ENCODE measurements around the gene SCFD2. TPM values are rescaled to one million over a fixed set of nuclear protein-coding genes. Genes with fewer than 3 reads are reported as not detected.
"Not testable (repeated sequence)": the region's sequence is repeated elsewhere in the genome, so short reads cannot be mapped to it uniquely, and the experiment has no call there.

The SCFD2 gene
- total RNA-seq, 4 donors from 2014 or later = 24.7 to 49.2 (median 33.9) TPM

- WGBS, 2 donors = 88 to 90% methylated on average over 5 of the region's 5 CpGs
- Histone ChIP-seq H3K4me1 (no peaks in the 10 kb centered on the region), H3K9me3 (no peaks in the 10 kb centered on the region), H3K27ac (no peak overlapping the region), H3K27me3 (no peaks in the 10 kb centered on the region), H3K4me3 (no peak overlapping the region), H3K36me3 (peaks cover 0 to 8% (median 0%) of the 10 kb centered on the region in 3 donors)
- TF ChIP-seq POLR2A (IDR thresholded peaks at IDR 0.05) (no peak), CTCF (IDR thresholded peaks at IDR 0.05) (no peak), EP300 (IDR thresholded peaks at IDR 0.05) (no peak)
- no peak for DNase-seq (ENCODE audit: low spot score in 2 of 2)
These were observed 91.1 kb downstream of the SCFD2 start for GRCh38 chr4:53274609-53275268.

GRCh38 chr4:53273726-53274125 is 92.1 kb downstream of the SCFD2 start:
- Histone ChIP-seq H3K36me3 (peaks cover 0 to 10% (median 0%) of the 10 kb centered on the region in 3 donors), H3K9me3 (no peaks in the 10 kb centered on the region), H3K4me3 (no peak overlapping the region), H3K27ac (no peak overlapping the region), H3K4me1 (no peaks in the 10 kb centered on the region), H3K27me3 (no peaks in the 10 kb centered on the region)
- TF ChIP-seq EP300 (IDR thresholded peaks at IDR 0.05) = no peak
- no peak for TF ChIP-seq POLR2A (IDR thresholded peaks at IDR 0.05)
- no peak for TF ChIP-seq CTCF (IDR thresholded peaks at IDR 0.05)
- no peak for DNase-seq (ENCODE audit: low spot score in 2 of 2)
- WGBS, 2 donors = 50 to 62% methylated on average over 3 of the region's 3 CpGs

GRCh38 chr4:53267026-53267425 is 98.8 kb downstream of the SCFD2 start:
- Histone ChIP-seq H3K4me3 (no peak overlapping the region), H3K27me3 (no peaks in the 10 kb centered on the region), H3K27ac (no peak overlapping the region), H3K9me3 (peaks cover 0 to 4% (median 0%) of the 10 kb centered on the region in 4 donors), H3K4me1 (no peaks in the 10 kb centered on the region), H3K36me3 (peaks cover 0 to 23% (median 0%) of the 10 kb centered on the region in 3 donors)
- DNase-seq (ENCODE audit: low spot score in 2 of 2) = no peak
- TF ChIP-seq POLR2A (IDR thresholded peaks at IDR 0.05) (no peak), EP300 (IDR thresholded peaks at IDR 0.05) (no peak), CTCF (IDR thresholded peaks at IDR 0.05) (no peak)
- 90 to 91% methylated on average over 4 of the region's 4 CpGs for WGBS, 2 donors

DNA sequence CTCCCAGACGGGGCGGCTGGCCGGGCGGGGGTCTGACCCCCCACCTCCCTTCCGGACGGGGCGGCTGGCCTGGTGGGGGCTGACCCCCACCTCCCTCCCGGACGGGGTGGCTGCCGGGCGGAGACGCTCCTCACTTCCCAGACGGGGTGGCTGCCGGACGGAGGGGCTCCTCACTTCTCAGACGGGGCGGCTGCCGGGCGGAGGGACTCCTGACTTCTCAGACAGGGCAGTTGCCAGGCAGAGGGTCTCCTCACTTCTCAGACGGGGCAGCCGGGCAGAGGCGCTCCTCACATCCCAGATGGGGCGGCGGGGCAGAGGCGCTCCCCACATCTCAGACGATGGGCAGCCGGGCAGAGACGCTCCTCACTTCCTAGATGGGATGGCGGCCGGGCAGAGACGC is 109.9 kb downstream of the SCFD2 start:
- H3K9me3 ChIP-seq = peaks cover 0 to 19% (median 0%) of the 10 kb centered on the region in 4 donors

DNA sequence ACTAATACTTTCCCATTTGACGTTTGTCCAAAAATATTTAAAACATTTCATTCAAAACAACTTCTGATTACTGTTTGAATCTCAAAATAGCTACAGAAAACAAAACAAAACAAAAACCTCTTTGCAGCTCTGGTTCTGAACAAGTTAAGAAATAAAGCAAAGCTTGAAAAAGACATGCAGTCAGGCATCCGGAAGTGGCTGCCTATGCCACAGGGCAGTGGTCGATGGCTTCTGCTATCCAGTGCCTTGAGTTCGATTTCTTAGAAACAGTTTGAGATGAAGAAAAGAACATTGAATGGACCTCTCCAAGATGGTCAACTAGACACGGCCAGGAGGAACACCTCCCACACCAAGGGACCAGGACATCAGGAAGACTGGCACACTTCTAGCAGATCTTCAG is 125.3 kb downstream of the SCFD2 start:
- Histone ChIP-seq H3K27ac (no peak overlapping the region), H3K27me3 (no peaks in the 10 kb centered on the region), H3K4me3 (no peak overlapping the region), H3K36me3 (no peaks in the 10 kb centered on the region), H3K4me1 (peaks cover 0 to 8% (median 0%) of the 10 kb centered on the region in 4 donors), H3K9me3 (peaks cover 0 to 20% (median 9%) of the 10 kb centered on the region in 4 donors)
- DNase-seq (ENCODE audit: low spot score in 2 of 2) = no peak
- no peak for TF ChIP-seq EP300 (IDR thresholded peaks at IDR 0.05)
- no peak for TF ChIP-seq CTCF (IDR thresholded peaks at IDR 0.05)
- no peak for TF ChIP-seq POLR2A (IDR thresholded peaks at IDR 0.05)
- 43 to 49% methylated on average over 5 of the region's 5 CpGs for WGBS, 2 donors

More for the DNA sequence above, 109.9 kb downstream of the SCFD2 start:
- H3K4me3 ChIP-seq; H3K36me3 ChIP-seq; H3K4me1 ChIP-seq; H3K27ac ChIP-seq; DNase-seq (ENCODE audit: low spot score in 2 of 2); H3K27me3 ChIP-seq: not testable (repeated sequence)
- 96 to 98% methylated on average over 10 to 20 of the region's 31 CpGs for WGBS, 2 donors

DNA sequence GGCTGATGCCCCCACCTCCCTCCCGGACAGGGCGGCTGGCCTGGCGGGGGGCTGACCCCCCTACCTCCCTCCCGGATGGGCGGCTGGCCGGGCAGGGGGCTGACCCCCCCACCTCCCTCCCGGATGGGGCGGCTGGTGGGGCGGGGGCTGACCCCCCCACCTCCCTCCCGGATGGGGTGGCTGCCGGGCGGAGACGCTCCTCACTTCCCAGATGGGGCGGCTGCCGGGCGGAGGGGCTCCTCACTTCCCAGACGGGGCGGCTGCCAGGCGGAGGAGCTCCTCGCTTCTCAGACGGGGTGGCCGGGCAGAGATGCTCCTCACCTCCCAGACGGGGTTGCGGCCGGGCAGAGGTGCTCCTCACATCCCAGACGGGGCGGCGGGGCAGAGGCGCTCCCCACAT is 127.5 kb downstream of the SCFD2 start:
- WGBS, 2 donors = no CpG with 5 or more reads among the region's 29 CpGs
- H3K9me3 ChIP-seq; H3K4me1 ChIP-seq; DNase-seq (ENCODE audit: low spot score in 2 of 2); H3K27ac ChIP-seq; H3K36me3 ChIP-seq; H3K27me3 ChIP-seq; H3K4me3 ChIP-seq: not testable (repeated sequence)

DNA sequence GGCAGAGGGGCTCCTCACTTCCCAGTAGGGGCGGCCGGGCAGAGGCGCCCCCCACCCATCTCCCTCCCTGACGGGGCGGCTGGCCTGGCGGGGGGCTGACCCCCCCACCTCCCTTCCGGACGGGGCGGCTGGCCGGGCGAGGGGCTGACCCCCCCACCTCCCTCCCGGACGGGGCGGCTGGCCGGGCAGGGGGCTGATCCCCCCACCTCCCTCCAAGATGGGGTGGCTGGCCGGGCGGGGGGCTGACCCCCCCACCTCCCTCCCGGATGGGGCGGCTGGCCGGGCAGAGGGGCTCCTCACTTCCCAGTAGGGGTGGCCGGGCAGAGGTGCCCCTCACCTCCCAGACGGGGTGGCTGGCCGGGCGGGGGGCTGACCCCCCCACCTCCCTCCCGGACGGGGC is 128.1 kb downstream of the SCFD2 start:
- H3K4me3 ChIP-seq; H3K27ac ChIP-seq; H3K9me3 ChIP-seq; DNase-seq (ENCODE audit: low spot score in 2 of 2); H3K36me3 ChIP-seq; H3K27me3 ChIP-seq; H3K4me1 ChIP-seq: not testable (repeated sequence)
- no CpG with 5 or more reads among the region's 26 CpGs for WGBS, 2 donors

- H3K27ac ChIP-seq; H3K9me3 ChIP-seq; DNase-seq (ENCODE audit: low spot score in 2 of 2); H3K27me3 ChIP-seq; H3K4me3 ChIP-seq; H3K36me3 ChIP-seq; H3K4me1 ChIP-seq: not testable (repeated sequence)
- WGBS, 2 donors = 100% methylated on average over 2 of the region's 2 CpGs
These were observed 129.2 kb downstream of the SCFD2 start for GRCh38 chr4:53236624-53237023.
